GM12878 (cell line): ENCODE results near the gene COQ5. TPM values are rescaled to one million over a fixed set of nuclear protein-coding genes. Genes with fewer than 3 reads are reported as not detected.

Experiments
- ATAC-seq: fragments of 200-7000 bp; cut with Tn5 transposase; 3 replicates; pipeline ENCODE4 v1.9.1; 2020; ENCODE audit warnings: mild to moderate bottlenecking, moderate library complexity
- BruUV-seq: library from RNA; stranded (reverse); fragments of 400-500 nt; replicated peaks from 2 replicates; lab custom pipeline; 2021; lab: Mats Ljungman, UMichigan
- CTCF ChIA-PET: fragments of 300-600 bp; sonication (Branson Sonifier 250); formaldehyde crosslinking; extraction: SDS; loops from one replicate; lab custom pipeline; 2021; ENCODE audit warnings: inconsistent platforms; lab: Yijun Ruan, JAX
- POLR2A ChIA-PET: fragments of 350-600 bp; formaldehyde crosslinking; extraction: SDS; loops from one replicate; lab custom pipeline; 2021; ENCODE audit warnings: inconsistent platforms; lab: Charles Lee
- RAD21 ChIA-PET: fragments of 300-600 bp; sonication (Branson Sonifier 250); formaldehyde crosslinking; loops from one replicate; lab custom pipeline; 2023; ENCODE audit warnings: antibody characterized with exemption; ENCODE audit not compliant: unreplicated experiment; lab: Charles Lee
- SMC1A ChIA-PET: fragments of 300-600 bp; sonication (Branson Sonifier 250); formaldehyde crosslinking; loops from one replicate; lab custom pipeline; 2023; ENCODE audit not compliant: unreplicated experiment, uncharacterized antibody; lab: Charles Lee
- DNase-seq: peaks from one replicate; pipeline ENCODE4 v3.0.0-alpha.2; 2011; ENCODE audit warnings: low read depth, low spot score
- FAIRE-seq: peaks from 3 replicates; lab custom pipeline; 2011; peaks lifted over from hg19 to GRCh38; lab: Jason Lieb, UNC
- H2AFZ ChIP-seq: 2 replicates; pipeline ENCODE4 v1.6.0; 2011; ENCODE audit warnings: low read depth, low read length, control low read depth; ENCODE audit not compliant: control insufficient read depth
- H3K27ac ChIP-seq: 2 replicates; pipeline ENCODE4 v1.5.1; 2011; ENCODE audit warnings: control low read depth; ENCODE audit not compliant: control insufficient read depth, insufficient read depth
- H3K27me3 ChIP-seq, 2 experiments: replicated peaks in 1 of 2; 2 replicates each; pipeline versions ENCODE4 v1.6.0 to v1.6.1; 2011; ENCODE audit warnings: low read length in 1 of 2; ENCODE audit not compliant: control insufficient read depth in 2 of 2, insufficient read depth in 2 of 2
- H3K36me3 ChIP-seq, 2 experiments: 2 replicates each; pipeline ENCODE4 v1.5.1; 2011; ENCODE audit warnings: low read length in 1 of 2; ENCODE audit not compliant: control insufficient read depth in 2 of 2, insufficient read depth in 2 of 2
- H3K4me1 ChIP-seq: 2 replicates; pipeline ENCODE4 v1.6.1; 2011; ENCODE audit warnings: mild to moderate bottlenecking, low read length, moderate library complexity, mixed read lengths; ENCODE audit not compliant: control insufficient read depth, insufficient read depth
- H3K4me2 ChIP-seq: 2 replicates; pipeline ENCODE4 v1.6.0; 2011; ENCODE audit warnings: control low read depth; ENCODE audit not compliant: control insufficient read depth, insufficient read depth
- H3K4me3 ChIP-seq: fragments of 200-600 bp; sonication (generic); 2 replicates; pipeline ENCODE4 v1.5.1; 2016
- H3K79me2 ChIP-seq: 2 replicates; pipeline ENCODE4 v1.6.0; 2011; ENCODE audit warnings: low read length; ENCODE audit not compliant: control insufficient read depth, insufficient read depth
- H3K9ac ChIP-seq: 2 replicates; pipeline ENCODE4 v1.8.0; 2011; ENCODE audit warnings: low read length, control low read depth, mixed read lengths; ENCODE audit not compliant: control insufficient read depth, insufficient read depth
- H3K9me3 ChIP-seq: replicated peaks from 3 replicates; pipeline ENCODE4 v1.5.1; 2011; ENCODE audit warnings: mild to moderate bottlenecking, low read length; ENCODE audit not compliant: control insufficient read depth, insufficient read depth
- H4K20me1 ChIP-seq: 2 replicates; pipeline ENCODE4 v1.6.0; 2011; ENCODE audit not compliant: control insufficient read depth, insufficient read depth
- BACH1 ChIP-seq: fragments of 450-650 bp; IDR thresholded peaks from 2 replicates; pipeline ENCODE4 v1.6.1; 2017; ENCODE audit warnings: mild to moderate bottlenecking, borderline replicate concordance
- CHD1 ChIP-seq: IDR thresholded peaks from 2 replicates; pipeline ENCODE4 v1.6.1; 2012; ENCODE audit warnings: low read depth, low read length, improper control_type of control experiment
- E2F8 ChIP-seq: fragments of 450-650 bp; IDR thresholded peaks from 2 replicates; pipeline ENCODE4 v1.6.1; 2018; ENCODE audit warnings: mild to moderate bottlenecking, low read depth, moderate library complexity; ENCODE audit not compliant: partially characterized antibody
- HDGF ChIP-seq: fragments of 450-650 bp; IDR thresholded peaks from 2 replicates; pipeline ENCODE4 v1.6.1; 2016; ENCODE audit warnings: antibody characterized with exemption
- IKZF1 ChIP-seq: fragments of 450-650 bp; conservative IDR thresholded peaks from 2 replicates; pipeline ENCODE4 v1.6.1; 2017; ENCODE audit warnings: antibody characterized with exemption, mild to moderate bottlenecking
- KAT2A ChIP-seq: conservative IDR thresholded peaks from 2 replicates; pipeline ENCODE4 v1.6.1; 2011; ENCODE audit warnings: low read depth, low read length; ENCODE audit not compliant: control insufficient read depth
- LARP7 ChIP-seq: fragments of 450-650 bp; IDR thresholded peaks from 2 replicates; pipeline ENCODE4 v1.6.1; 2017; ENCODE audit warnings: mild to moderate bottlenecking
- RBBP5 ChIP-seq: fragments of 200-600 bp; sonication (generic); conservative IDR thresholded peaks from 2 replicates; pipeline ENCODE4 v1.6.1; 2016
- TCF7 ChIP-seq: IDR thresholded peaks from 2 replicates; pipeline ENCODE4 v1.6.1; 2014; ENCODE audit warnings: antibody characterized with exemption, borderline replicate concordance
- ZBTB40 ChIP-seq: fragments of 450-650 bp; IDR thresholded peaks from 2 replicates; pipeline ENCODE4 v1.6.1; 2016; ENCODE audit warnings: mild to moderate bottlenecking, moderate library complexity, borderline replicate concordance
- WGBS: methylation state at CpG from one replicate; pipeline ENCODE4 v1.1.6; 2016; ENCODE audit warnings: low lambda C conversion rate; ENCODE audit not compliant: insufficient replicate concordance, insufficient coverage; ENCODE audit errors: missing lambda C conversion rate; 5-methylcytosine and 5-hydroxymethylcytosine counted together
- in situ Hi-C: fragments of 300-500 bp; cut with MboI; formaldehyde crosslinking; loops from 9 replicates; pipeline ENCODE4 v1.14.3; 2018; ENCODE audit warnings: mixed read lengths
- intact Hi-C: fragments of 100-400 bp; cut with micrococcal nuclease; formaldehyde crosslinking; loops from one replicate; pipeline ENCODE4 v1.14.2; 2022; ENCODE audit not compliant: unreplicated experiment
- polyA plus RNA-seq, 11 experiments: library from polyadenylated mRNA; depleted of rRNA in 4 of 11; unstranded in 6 of 11; stranded (reverse) in 5 of 11; fragments of >200 nt; fragmentation: Nextera tagmentation in 4 of 11; fragmentation: Illumina TruSeq in 1 of 11; extraction: Ambion mirVana in 4 of 11; extraction: Trizol in 1 of 11; gene quantifications; 1 replicate in 1 of 11; 2 replicates in 10 of 11; pipeline versions ENCODE4 v1.2.1 to v1.2.3, GENCODE V29; 2011 to 2016; ENCODE audit warnings: inconsistent platforms in 2 of 11, missing spikeins in 2 of 11, low read depth in 1 of 11
- total RNA-seq, 4 experiments: library from RNA; depleted of rRNA in 3 of 4; stranded (reverse); fragments of >200 nt in 3 of 4; fragmentation: Illumina TruSeq in 1 of 4; extraction: Trizol in 1 of 4; gene quantifications; 2 replicates each; pipeline versions ENCODE4 v1.2.1 to v1.2.3, GENCODE V29; 2013 to 2021

COQ5 gene
- total and polyA plus RNA-seq, 10 of the 15 experiments (the other 5 are each of a cell fraction or from before 2014, with no cell fraction given): 24.8 to 69.3 (median 37.8) TPM

GRCh38 chr12:120489018-120489417, 39.9 kb downstream of the COQ5 start (continued):
- no peak for TF ChIP-seq ZBTB40
- TF ChIP-seq BACH1: no peak
- no peak for TF ChIP-seq KAT2A

GRCh38 chr12:120488057-120488640, 40.8 kb downstream of the COQ5 start:
- H3K4me2 ChIP-seq: no peak overlapping the region
- H3K27me3 ChIP-seq: no peaks in the 10 kb centered on the region
- no peaks in the 10 kb centered on the region for H3K79me2 ChIP-seq
- ChIA-PET RAD21 (no interaction called here), POLR2A (interaction anchor here (1.0 kb wide), 1 partner anchor 9 kb away, joined by 3 read pairs; no protein-coding TSS in a partner anchor), SMC1A (no interaction called here)
- H3K27ac ChIP-seq: no peak overlapping the region
- H3K4me3 ChIP-seq: no peak overlapping the region
- no peak overlapping the region for H3K9ac ChIP-seq
- WGBS: 81% methylated on average over 5 of the region's 5 CpGs
- no peaks in the 10 kb centered on the region for H4K20me1 ChIP-seq
- ATAC-seq (no peak), FAIRE-seq (no peak)
- H3K9me3 ChIP-seq: no peaks in the 10 kb centered on the region
- intact Hi-C loops: no loop called here
- in situ Hi-C loops: no loop called here
- TF ChIP-seq IKZF1: no peak
- TF ChIP-seq LARP7: no peak
- no peak for TF ChIP-seq TCF7
- no peak for TF ChIP-seq HDGF
- no peak for TF ChIP-seq RBBP5
- no peak for TF ChIP-seq CHD1
- TF ChIP-seq E2F8: no peak
- TF ChIP-seq, all 136 proteins: peak for 0
- no TSS peak for BruUV-seq
- Histone ChIP-seq H2AFZ (no peak overlapping the region), H3K36me3 (no peaks in the 10 kb centered on the region; a peak in 1 of 4 replicates), H3K4me1 (no peaks in the 10 kb centered on the region; the same call in 1 of the 2 replicates)
- DNase-seq: no peak
- CTCF ChIA-PET: no interaction called here
